ENCODE results near the gene TSPAN3. TPM values are rescaled to one million over a fixed set of nuclear protein-coding genes. Genes with fewer than 3 reads are reported as not detected.

TSPAN3 gene
- total RNA-seq, 2 experiments from 2014 or later, result 14.7 to 15.5 TPM

- ATAC-seq (ENCODE audit: poor library complexity), result no peak
- peaks cover 68% of the 10 kb centered on the region for H3K4me1 ChIP-seq (ENCODE audit: insufficient read depth, low read length)
- H3K9me3 ChIP-seq (ENCODE audit: control insufficient read depth in 1 of 2, insufficient read depth in 1 of 2, low read length in 2 of 2), result no peaks in the 10 kb centered on the region
- POLR2A ChIA-PET, result interaction anchor here (0.8 to 6.4 kb wide), 4 partner anchors 10 to 61 kb away, joined by 3 to 124 read pairs (median 18); partner anchors contain the start of gene RCN2
- CTCF ChIA-PET, result interaction anchor here (0.9 to 2.2 kb wide), 5 partner anchors 13 to 31 kb away, joined by 3 to 7 read pairs (median 5); no protein-coding TSS in a partner anchor
- peaks cover 63% of the 10 kb centered on the region for H3K4me1 Mint-ChIP-seq (ENCODE audit: low read depth)
- H3K36me3 ChIP-seq (ENCODE audit: insufficient read depth, low read length), result peaks cover 5% of the 10 kb centered on the region
- peak in 1 of 14 experiments; percentile 20 for DNase-seq
- peak overlapping the region; percentile 98 for H3K27ac Mint-ChIP-seq
- H3K27me3 Mint-ChIP-seq, result no peaks in the 10 kb centered on the region
- peak overlapping the region; percentile 88 for H3K27ac ChIP-seq (ENCODE audit: low read depth in 1 of 2, low read length in 2 of 2)
- intact Hi-C loops (cut with DNase I, micrococcal nuclease), result loop anchor here in 1 of 2 experiments (5.0 to 10.0 kb wide), 2 partner anchors 86 to 432 kb away; partner anchors contain the start of genes HMG20A, PEAK1 and SCAPER
- H3K36me3 Mint-ChIP-seq (ENCODE audit: low read depth), result peaks cover 9% of the 10 kb centered on the region
- H3K27me3 ChIP-seq (ENCODE audit: control insufficient read depth in 1 of 2, insufficient read depth in 2 of 2, low read length in 2 of 2), result no peaks in the 10 kb centered on the region
- no peaks in the 10 kb centered on the region for H3K9me3 Mint-ChIP-seq
- H3K4me3 ChIP-seq (ENCODE audit: low read length), result no peak overlapping the region
- TF ChIP-seq CTCF (IDR thresholded peaks at IDR 0.05), result no peak
- peak overlapping the region; percentile 78 for H3K4me3 Mint-ChIP-seq
These were observed 77.7 kb downstream of the TSPAN3 start for GRCh38 chr15:76993114-76993725.

GRCh38 chr15:76991741-76992645, 78.9 kb downstream of the TSPAN3 start:
- ATAC-seq (ENCODE audit: poor library complexity), result no peak
- Histone ChIP-seq H3K27ac (ENCODE audit: low read depth in 1 of 2, low read length in 2 of 2) (no peak overlapping the region), H3K36me3 (ENCODE audit: insufficient read depth, low read length) (no peaks in the 10 kb centered on the region), H3K9me3 (ENCODE audit: control insufficient read depth in 1 of 2, insufficient read depth in 1 of 2, low read length in 2 of 2) (no peaks in the 10 kb centered on the region), H3K27me3 (ENCODE audit: control insufficient read depth in 1 of 2, insufficient read depth in 2 of 2, low read length in 2 of 2) (no peaks in the 10 kb centered on the region), H3K4me3 (ENCODE audit: low read length) (no peak overlapping the region), H3K4me1 (ENCODE audit: insufficient read depth, low read length) (peaks cover 68% of the 10 kb centered on the region)
- TF ChIP-seq CTCF (IDR thresholded peaks at IDR 0.05), result no peak
- peak in 2 of 14 experiments; percentile 27 to 51 for DNase-seq
- Mint-ChIP-seq H3K4me1 (ENCODE audit: low read depth) (peaks cover 59% of the 10 kb centered on the region), H3K9me3 (no peaks in the 10 kb centered on the region), H3K27me3 (no peaks in the 10 kb centered on the region), H3K36me3 (ENCODE audit: low read depth) (peaks cover 2% of the 10 kb centered on the region), H3K27ac (peak overlapping the region; percentile 98), H3K4me3 (no peak overlapping the region)
- ChIA-PET POLR2A (no interaction called here), CTCF (no interaction called here)
- intact Hi-C loops (cut with DNase I, micrococcal nuclease), result loop anchor here in 1 of 2 experiments (5.0 to 10.0 kb wide), 2 partner anchors 85 to 433 kb away; partner anchors contain the start of genes HMG20A, PEAK1 and SCAPER

Other genes with a start within 250 kb of the TSPAN3 start
- 10 to 100 TPM; 40.3 to 41.2 TPM for gene SCAPER, start 165.8 kb downstream of the TSPAN3 start, total RNA-seq
- gene RCN2, start 139.4 kb downstream of the TSPAN3 start, total RNA-seq, result 10 to 100 TPM; 18.1 to 19.1 TPM
- gene PSTPIP1, start 76.0 kb downstream of the TSPAN3 start, total RNA-seq, result 10 to 100 TPM; 79.4 to 82.7 TPM